Astrocyte of the spinal cord (primary cell): ENCODE results near the gene ZNF692.

Source experiments
- DNase-seq: peaks from one replicate; pipeline ENCODE4 v3.0.0; 2011; ENCODE audit warnings: low read depth, low spot score
- H3K4me3 ChIP-seq: 2 replicates; pipeline ENCODE4 v1.5.1; 2011; ENCODE audit warnings: low read depth, mild to moderate bottlenecking, low read length, moderate library complexity
- CTCF ChIP-seq: IDR thresholded peaks from 2 replicates; pipeline ENCODE4 v1.5.1; 2012; ENCODE audit warnings: low read depth, mild to moderate bottlenecking, low read length, inconsistent platforms
- in situ Hi-C: cut with HindIII; loops from 2 replicates; pipeline ENCODE4 v1.10.0; 2017; ENCODE audit warnings: low sequenced_read_pairs

The ZNF692 gene

GRCh38 chr1:248822148-248823032 is 36.5 kb downstream of the ZNF692 start:
- no peak for DNase-seq
- TF ChIP-seq CTCF: no peak
- in situ Hi-C loops: no loop called here
- no peak overlapping the region for H3K4me3 ChIP-seq

GRCh38 chr1:248821641-248822040 is 37.2 kb downstream of the ZNF692 start:
- no peak overlapping the region for H3K4me3 ChIP-seq
- no peak for TF ChIP-seq CTCF
- in situ Hi-C loops: no loop called here
- DNase-seq: no peak

- no peak overlapping the region for H3K4me3 ChIP-seq
- in situ Hi-C loops: no loop called here
- no peak for TF ChIP-seq CTCF
- DNase-seq: peak; percentile 58
These were observed 37.8 kb downstream of the ZNF692 start for GRCh38 chr1:248821101-248821500.

- no peak for TF ChIP-seq CTCF
- no peak overlapping the region for H3K4me3 ChIP-seq
- no peak for DNase-seq
- in situ Hi-C loops: no loop called here
These were observed 38.8 kb downstream of the ZNF692 start for GRCh38 chr1:248820041-248820585.

- no peak for TF ChIP-seq CTCF
- in situ Hi-C loops: no loop called here
- no peak overlapping the region for H3K4me3 ChIP-seq
These were observed 40.1 kb downstream of the ZNF692 start for GRCh38 chr1:248818505-248819374.

GRCh38 chr1:248817065-248817464 is 41.8 kb downstream of the ZNF692 start:
- in situ Hi-C loops: no loop called here
- TF ChIP-seq CTCF: no peak
- no peak overlapping the region for H3K4me3 ChIP-seq
- no peak for DNase-seq

More at GRCh38 chr1:248818505-248819374, 40.1 kb downstream of the ZNF692 start:
- no peak for DNase-seq
